Measurements from ENCODE around the gene THAP7. TPM values are rescaled to one million over a fixed set of nuclear protein-coding genes. Genes with fewer than 3 reads are reported as not detected.

THAP7 gene
- total and polyA plus RNA-seq, 2 donors (not counting 3 experiments of a cell fraction or from before 2014, with no cell fraction given): 13.5 to 24.4 TPM

DNA sequence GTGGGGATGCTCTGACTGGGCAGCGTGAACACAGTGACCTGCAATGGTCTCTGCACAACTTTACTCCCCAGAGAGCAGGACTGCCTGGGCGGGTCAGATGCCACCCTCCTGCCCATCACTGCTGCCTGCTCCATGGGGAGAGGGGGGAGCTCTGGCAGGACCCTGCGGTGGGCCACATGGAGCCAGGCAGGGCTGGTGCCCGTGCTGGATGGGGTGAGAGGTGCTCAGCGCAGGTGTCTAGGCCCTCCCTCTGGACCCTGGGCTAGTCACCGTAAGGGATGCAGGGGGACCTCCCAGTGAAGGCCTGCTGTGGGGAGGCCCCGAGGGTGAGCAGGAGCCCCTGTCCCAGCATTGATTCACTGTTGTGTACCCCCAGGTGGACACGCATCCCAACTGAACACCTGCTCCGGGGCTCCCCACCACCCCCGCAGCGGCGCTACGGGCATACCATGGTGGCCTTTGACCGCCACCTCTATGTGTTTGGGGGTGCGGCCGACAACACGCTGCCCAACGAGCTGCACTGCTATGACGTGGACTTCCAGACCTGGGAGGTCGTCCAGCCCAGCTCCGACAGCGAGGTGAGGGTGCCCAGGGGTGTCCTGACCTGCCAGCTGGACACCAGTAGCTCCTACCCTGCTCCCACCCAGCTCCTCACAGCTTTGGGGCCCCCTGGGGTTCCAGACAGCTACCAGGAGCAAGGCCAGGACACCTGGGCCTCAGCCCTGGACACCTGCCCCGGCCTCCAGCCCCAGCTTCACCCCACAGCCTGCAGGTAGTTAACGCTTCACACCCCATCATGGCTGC is 10.5 kb downstream of the THAP7 start:
- Histone ChIP-seq H3K36me3 (ENCODE audit: control insufficient read depth in 2 of 2, extremely low read depth in 1 of 2, insufficient read depth in 2 of 2, low read length in 2 of 2) (peaks cover 3 to 38% of the 10 kb centered on the region in 2 experiments), H3K9ac (replicated peaks; ENCODE audit: extremely low read depth, insufficient read depth, low read length) (no peak overlapping the region), H3K4me1 (ENCODE audit: control insufficient read depth, extremely low read depth, insufficient read depth, low read length) (no peaks in the 10 kb centered on the region), H2AFZ (ENCODE audit: low read depth, low read length) (no peak overlapping the region), H3K27ac (ENCODE audit: insufficient read depth, low read depth, low read length) (no peak overlapping the region), H3K27me3 (ENCODE audit: control insufficient read depth in 2 of 2, insufficient read depth in 2 of 2, low read length in 2 of 2) (no peaks in the 10 kb centered on the region), H4K20me1 (replicated peaks; ENCODE audit: control insufficient read depth, extremely low read depth, insufficient read depth, low read length) (no peaks in the 10 kb centered on the region), H3K4me2 (ENCODE audit: insufficient read depth, low read length) (no peak overlapping the region), H3K9me3 (replicated peaks; ENCODE audit: control insufficient read depth, insufficient read depth, low read length) (no peaks in the 10 kb centered on the region), H3K9me1 (replicated peaks; ENCODE audit: control insufficient read depth, extremely low read depth, insufficient read depth, low read length) (no peaks in the 10 kb centered on the region), H3K79me2 (ENCODE audit: control insufficient read depth, insufficient read depth, low read length) (no peaks in the 10 kb centered on the region), H3K4me3 (replicated peaks in 1 of 3; ENCODE audit: insufficient read depth in 1 of 3, low read depth in 1 of 3, low read length in 3 of 3) (no peak overlapping the region)
- no TSS peak for BruUV-seq (replicated peaks)
- POLR2A ChIA-PET: no interaction called here
- dilution Hi-C loops (cut with MboI; ENCODE audit: extremely low pct_ligation_motif_present, low sequenced_read_pairs): no loop called here
- FAIRE-seq (no peak), DNase-seq (ENCODE audit: low read depth, low spot score) (no peak)
- intact Hi-C loops (cut with micrococcal nuclease): no loop called here
- CTCF ChIA-PET: interaction anchor here (0.6 to 1.8 kb wide), 3 partner anchors 10 to 188 kb away, joined by 3 to 7 read pairs (median 3); partner anchors contain the start of gene LZTR1
- TF ChIP-seq, protein P1, sequence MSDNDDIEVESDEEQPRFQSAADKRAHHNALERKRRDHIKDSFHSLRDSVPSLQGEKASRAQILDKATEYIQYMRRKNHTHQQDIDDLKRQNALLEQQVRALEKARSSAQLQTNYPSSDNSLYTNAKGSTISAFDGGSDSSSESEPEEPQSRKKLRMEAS (IDR thresholded peaks at IDR 0.05; ENCODE audit: insufficient read depth, insufficient read length): no peak
- no peak for TF ChIP-seq POLR2AphosphoS5 (IDR thresholded peaks at IDR 0.05; ENCODE audit: insufficient read depth, low read depth, low read length)
- no peak for TF ChIP-seq MYC (IDR thresholded peaks at IDR 0.05; ENCODE audit: low read depth, low read length)
- TF ChIP-seq, protein P2, sequence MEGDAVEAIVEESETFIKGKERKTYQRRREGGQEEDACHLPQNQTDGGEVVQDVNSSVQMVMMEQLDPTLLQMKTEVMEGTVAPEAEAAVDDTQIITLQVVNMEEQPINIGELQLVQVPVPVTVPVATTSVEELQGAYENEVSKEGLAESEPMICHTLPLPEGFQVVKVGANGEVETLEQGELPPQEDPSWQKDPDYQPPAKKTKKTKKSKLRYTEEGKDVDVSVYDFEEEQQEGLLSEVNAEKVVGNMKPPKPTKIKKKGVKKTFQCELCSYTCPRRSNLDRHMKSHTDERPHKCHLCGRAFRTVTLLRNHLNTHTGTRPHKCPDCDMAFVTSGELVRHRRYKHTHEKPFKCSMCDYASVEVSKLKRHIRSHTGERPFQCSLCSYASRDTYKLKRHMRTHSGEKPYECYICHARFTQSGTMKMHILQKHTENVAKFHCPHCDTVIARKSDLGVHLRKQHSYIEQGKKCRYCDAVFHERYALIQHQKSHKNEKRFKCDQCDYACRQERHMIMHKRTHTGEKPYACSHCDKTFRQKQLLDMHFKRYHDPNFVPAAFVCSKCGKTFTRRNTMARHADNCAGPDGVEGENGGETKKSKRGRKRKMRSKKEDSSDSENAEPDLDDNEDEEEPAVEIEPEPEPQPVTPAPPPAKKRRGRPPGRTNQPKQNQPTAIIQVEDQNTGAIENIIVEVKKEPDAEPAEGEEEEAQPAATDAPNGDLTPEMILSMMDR (IDR thresholded peaks at IDR 0.05; ENCODE audit: extremely low read depth in 1 of 2, insufficient read depth in 1 of 2, low read depth in 1 of 2, low read length in 2 of 2): no peak
- no peak for TF ChIP-seq POLR2A (IDR thresholded peaks at IDR 0.05; ENCODE audit: low read depth, low read length)
- no peak for TF ChIP-seq FOS (IDR thresholded peaks at IDR 0.05; ENCODE audit: borderline replicate concordance, insufficient read depth, low read length)
- no peak for TF ChIP-seq EZH2 (IDR thresholded peaks at IDR 0.05; ENCODE audit: borderline replicate concordance, low read depth, low read length, severe bottlenecking)
- no peak for TF ChIP-seq JUN (IDR thresholded peaks at IDR 0.05; ENCODE audit: borderline replicate concordance, insufficient read depth, insufficient read length, low read depth)
- TF ChIP-seq GATA2 (IDR thresholded peaks at IDR 0.05; ENCODE audit: insufficient read depth, insufficient read length, low read depth, low read length): no peak

Data from endothelial cell of umbilical vein (primary cell).